ACC112 (cell line): ENCODE results near the gene GPR18.

Experiments used
- H2AFZ ChIP-seq: fragments of 200-600 bp; sonication (generic); one replicate; pipeline ENCODE4 v1.6.0; 2017; ENCODE audit warnings: antibody characterized with exemption, low read length; ENCODE audit not compliant: unreplicated experiment
- H3K27ac ChIP-seq: fragments of 200-600 bp; sonication (generic); 2 replicates; pipeline ENCODE4 v1.5.1; 2014; ENCODE audit warnings: low read depth, mild to moderate bottlenecking, antibody characterized with exemption, low read length, moderate library complexity
- H3K27me3 ChIP-seq: fragments of 200-600 bp; sonication (generic); 2 replicates; pipeline ENCODE4 v1.6.1; 2014; ENCODE audit warnings: mild to moderate bottlenecking, antibody characterized with exemption, low read length, moderate library complexity, mixed read lengths; ENCODE audit not compliant: insufficient read depth
- H3K36me3 ChIP-seq: fragments of 200-600 bp; sonication (generic); 2 replicates; pipeline ENCODE4 v1.6.1; 2016; ENCODE audit warnings: mild to moderate bottlenecking, antibody characterized with exemption, low read length, moderate library complexity, mixed read lengths; ENCODE audit not compliant: insufficient read depth
- H3K4me1 ChIP-seq: fragments of 200-600 bp; sonication (generic); one replicate; pipeline ENCODE4 v1.6.1; 2016; ENCODE audit warnings: low read length, mixed read lengths; ENCODE audit not compliant: insufficient read depth, unreplicated experiment, control insufficient read depth
- H3K4me3 ChIP-seq: fragments of 200-600 bp; sonication (generic); 2 replicates; pipeline ENCODE4 v1.5.1; 2014; ENCODE audit warnings: mild to moderate bottlenecking, low read depth, low read length
- H3K79me2 ChIP-seq: fragments of 200-600 bp; sonication (generic); one replicate; pipeline ENCODE4 v1.6.0; 2016; ENCODE audit warnings: low read length; ENCODE audit not compliant: control insufficient read depth, unreplicated experiment, insufficient read depth

The GPR18 gene

GRCh38 chr13:99258210-99258860, at the start of gene GPR18:
TSS of gene GPR18 (minus strand) at chr13:99258379. CDS start at chr13:99255872, 2,507 bp downstream.
- Histone ChIP-seq H3K79me2 (no peaks in the 10 kb centered on the region), H3K27ac (no peak within 1 kb of the TSS), H2AFZ (no peak within 1 kb of the TSS), H3K4me3 (no peak within 1 kb of the TSS), H3K36me3 (no peaks in the 10 kb centered on the region; the same call in 1 of the 2 replicates), H3K4me1 (no peaks in the 10 kb centered on the region), H3K27me3 (no peaks in the 10 kb centered on the region)

- H2AFZ ChIP-seq = no peak overlapping the region
- H3K27ac ChIP-seq = peak overlapping the region; percentile 85
- no peaks in the 10 kb centered on the region for H3K79me2 ChIP-seq
- peaks cover 50% of the 10 kb centered on the region for H3K4me1 ChIP-seq
- H3K27me3 ChIP-seq = no peaks in the 10 kb centered on the region
- H3K36me3 ChIP-seq = no peaks in the 10 kb centered on the region
- 0 out of 2 replicates have a peak overlapping the region, but pooled peaks have one; percentile 23 for H3K4me3 ChIP-seq
Measured at GRCh38 chr13:99307648-99308339, 49.6 kb upstream of the GPR18 start.

- 0 out of 2 replicates have a peak within 1 kb of the TSS, but pooled peaks have one; percentile 23 for H3K4me3 ChIP-seq
- no peak within 1 kb of the TSS for H2AFZ ChIP-seq
- peak within 1 kb of the TSS; percentile 85 for H3K27ac ChIP-seq
- no peaks in the 10 kb centered on the region for H3K79me2 ChIP-seq
- no peaks in the 10 kb centered on the region for H3K27me3 ChIP-seq
- peaks cover 46% of the 10 kb centered on the region for H3K4me1 ChIP-seq
- H3K36me3 ChIP-seq = no peaks in the 10 kb centered on the region
Measured at GRCh38 chr13:99307247-99307646, 49.1 kb upstream of the GPR18 start, which contains the start of gene GPR183. TSS of gene GPR183 (minus strand) at chr13:99307399. CDS start at chr13:99296145, 11,254 bp downstream.

- H3K79me2 ChIP-seq = no peaks in the 10 kb centered on the region
- H2AFZ ChIP-seq = no peak overlapping the region
- H3K4me3 ChIP-seq = no peak overlapping the region
- no peak overlapping the region for H3K27ac ChIP-seq
- no peaks in the 10 kb centered on the region for H3K36me3 ChIP-seq
- no peaks in the 10 kb centered on the region for H3K27me3 ChIP-seq
- H3K4me1 ChIP-seq = peaks cover 30% of the 10 kb centered on the region
Measured at GRCh38 chr13:99305566-99305965, 47.4 kb upstream of the GPR18 start.

- H3K79me2 ChIP-seq = no peaks in the 10 kb centered on the region
- no peaks in the 10 kb centered on the region for H3K27me3 ChIP-seq
- no peak overlapping the region for H3K27ac ChIP-seq
- peaks cover 26% of the 10 kb centered on the region for H3K4me1 ChIP-seq
- no peak overlapping the region for H2AFZ ChIP-seq
- no peak overlapping the region for H3K4me3 ChIP-seq
- no peaks in the 10 kb centered on the region for H3K36me3 ChIP-seq
Measured at GRCh38 chr13:99305158-99305557, 47.0 kb upstream of the GPR18 start.

- H3K27ac ChIP-seq = no peak overlapping the region
- peaks cover 22% of the 10 kb centered on the region for H3K4me1 ChIP-seq
- no peak overlapping the region for H2AFZ ChIP-seq
- H3K4me3 ChIP-seq = no peak overlapping the region
- H3K79me2 ChIP-seq = no peaks in the 10 kb centered on the region
- no peaks in the 10 kb centered on the region for H3K27me3 ChIP-seq
- H3K36me3 ChIP-seq = no peaks in the 10 kb centered on the region
Measured at GRCh38 chr13:99304541-99304940, 46.4 kb upstream of the GPR18 start.

- H3K36me3 ChIP-seq = no peaks in the 10 kb centered on the region
- H3K4me1 ChIP-seq = peaks cover 22% of the 10 kb centered on the region
- no peak overlapping the region for H3K27ac ChIP-seq
- no peaks in the 10 kb centered on the region for H3K27me3 ChIP-seq
- H3K4me3 ChIP-seq = no peak overlapping the region
- no peak overlapping the region for H2AFZ ChIP-seq
- no peaks in the 10 kb centered on the region for H3K79me2 ChIP-seq
Measured at GRCh38 chr13:99303863-99304521, 45.8 kb upstream of the GPR18 start.

- no peaks in the 10 kb centered on the region for H3K79me2 ChIP-seq
- H3K4me3 ChIP-seq = no peak overlapping the region
- no peaks in the 10 kb centered on the region for H3K36me3 ChIP-seq
- H2AFZ ChIP-seq = no peak overlapping the region
- H3K4me1 ChIP-seq = peaks cover 11% of the 10 kb centered on the region
- no peaks in the 10 kb centered on the region for H3K27me3 ChIP-seq
- H3K27ac ChIP-seq = no peak overlapping the region
Measured at GRCh38 chr13:99302637-99303505, 44.7 kb upstream of the GPR18 start.

- H3K36me3 ChIP-seq = no peaks in the 10 kb centered on the region
- H2AFZ ChIP-seq = no peak overlapping the region
- no peak overlapping the region for H3K27ac ChIP-seq
- no peaks in the 10 kb centered on the region for H3K79me2 ChIP-seq
- no peaks in the 10 kb centered on the region for H3K27me3 ChIP-seq
- no peak overlapping the region for H3K4me3 ChIP-seq
- H3K4me1 ChIP-seq = peaks cover 3% of the 10 kb centered on the region
Measured at GRCh38 chr13:99301913-99302636, 43.9 kb upstream of the GPR18 start.
